Esophagus muscularis mucosa (tissue), 3 donors: Measurements from ENCODE around the gene TOGARAM2.

Source experiments
- CTCF ChIP-seq, 3 experiments: fragments of 200-600 bp in 2 of 3; fragments of 450-650 bp in 1 of 3; sonication (generic) in 2 of 3; IDR thresholded peaks; one replicate each; pipeline ENCODE4 v1.5.1; 2017 to 2019; ENCODE audit warnings: antibody characterized with exemption in 3 of 3, mild to moderate bottlenecking in 2 of 3, moderate library complexity in 1 of 3
- EP300 ChIP-seq: sonication (generic); formaldehyde crosslinking; IDR thresholded peaks from one replicate; pipeline ENCODE4 v1.6.1; 2017; ENCODE audit warnings: antibody characterized with exemption

GRCh38 chr2:29033656-29034055 is 52.6 kb downstream of the TOGARAM2 start:
- no peak for TF ChIP-seq EP300
- no peak for TF ChIP-seq CTCF (IDR thresholded peaks at IDR 0.05)
